Endodermal cell (in vitro differentiated cells): Measurements from ENCODE around the gene SFT2D1. TPM values are rescaled to one million over a fixed set of nuclear protein-coding genes. Genes with fewer than 3 reads are reported as not detected.

Source experiments
- DNase-seq: peaks from one replicate; pipeline ENCODE4 v3.0.0-alpha.2; 2017
- H3K27ac ChIP-seq: 2 replicates; pipeline ENCODE4 v1.5.1; 2013; ENCODE audit warnings: mild to moderate bottlenecking, low read depth, low read length, moderate library complexity
- H3K27me3 ChIP-seq: 2 replicates; pipeline ENCODE4 v1.6.1; 2013; ENCODE audit warnings: mild to moderate bottlenecking, low read length, moderate library complexity; ENCODE audit not compliant: insufficient read depth, control insufficient read depth, poor library complexity, severe bottlenecking
- H3K36me3 ChIP-seq: 2 replicates; pipeline ENCODE4 v1.7.0; 2013; ENCODE audit warnings: mild to moderate bottlenecking, low read length, moderate library complexity; ENCODE audit not compliant: control insufficient read depth, insufficient read depth
- H3K4me1 ChIP-seq: one replicate; pipeline ENCODE4 v1.7.0; 2013; ENCODE audit warnings: low read length; ENCODE audit not compliant: control insufficient read depth, insufficient read depth
- H3K4me3 ChIP-seq: 2 replicates; pipeline ENCODE4 v1.5.1; 2013; ENCODE audit warnings: mild to moderate bottlenecking, low read length, moderate library complexity
- H3K9ac ChIP-seq: 2 replicates; pipeline ENCODE4 v1.6.1; 2013; ENCODE audit warnings: mild to moderate bottlenecking, low read length, moderate library complexity; ENCODE audit not compliant: poor library complexity, severe bottlenecking; ENCODE audit errors: extremely low read depth
- H3K9me3 ChIP-seq: 2 replicates; pipeline ENCODE4 v1.6.1; 2013; ENCODE audit warnings: mild to moderate bottlenecking, low read length, moderate library complexity; ENCODE audit not compliant: control insufficient read depth
- H3K27ac Mint-ChIP-seq: 2 replicates; pipeline ENCODE4 v1.8.0; 2020; ENCODE audit warnings: mixed read lengths
- H3K27me3 Mint-ChIP-seq: 2 replicates; pipeline ENCODE4 v1.8.0; 2021; ENCODE audit warnings: mild to moderate bottlenecking, mixed read lengths; ENCODE audit not compliant: insufficient read depth
- H3K36me3 Mint-ChIP-seq: 2 replicates; pipeline ENCODE4 v1.8.0; 2020; ENCODE audit warnings: low read depth, mixed read lengths
- H3K4me1 Mint-ChIP-seq: 2 replicates; pipeline ENCODE4 v1.8.0; 2020; ENCODE audit warnings: mixed read lengths
- H3K4me3 Mint-ChIP-seq: 2 replicates; pipeline ENCODE4 v1.8.0; 2020; ENCODE audit warnings: mild to moderate bottlenecking, moderate library complexity, mixed read lengths
- H3K9me3 Mint-ChIP-seq: 2 replicates; pipeline ENCODE4 v1.8.0; 2020; ENCODE audit warnings: mild to moderate bottlenecking, mixed read lengths
- WGBS, 2 experiments: methylation state at CpG; one replicate each; pipeline versions ENCODE4 v1.1.5 to v1.1.7; 2013; ENCODE audit warnings: missing lambda C conversion rate in 2 of 2, mixed read lengths in 1 of 2; ENCODE audit not compliant: insufficient coverage in 1 of 2, insufficient read length in 1 of 2; 5-methylcytosine and 5-hydroxymethylcytosine counted together
- total RNA-seq, 2 donors: library from RNA; stranded (reverse); fragmentation: NEBNext Ultra II Directional in 1 of 2; extraction: Animal tissue kit (Norgen Biotek cat#: 25700) in 1 of 2; gene quantifications; 2 replicates in 1 of 2; 3 replicates in 1 of 2; pipeline ENCODE4 v1.2.1, GENCODE V29; 2021
- TF ChIP-seq, protein P1 (sequence below): fragments of 200-600 bp; sonication (generic); conservative IDR thresholded peaks from 2 replicates; pipeline ENCODE4 v1.5.0; 2021; ENCODE audit warnings: antibody characterized with exemption, mild to moderate bottlenecking

SFT2D1 gene
- total RNA-seq, 2 donors from 2014 or later: 42.4 to 53.9 TPM

DNA sequence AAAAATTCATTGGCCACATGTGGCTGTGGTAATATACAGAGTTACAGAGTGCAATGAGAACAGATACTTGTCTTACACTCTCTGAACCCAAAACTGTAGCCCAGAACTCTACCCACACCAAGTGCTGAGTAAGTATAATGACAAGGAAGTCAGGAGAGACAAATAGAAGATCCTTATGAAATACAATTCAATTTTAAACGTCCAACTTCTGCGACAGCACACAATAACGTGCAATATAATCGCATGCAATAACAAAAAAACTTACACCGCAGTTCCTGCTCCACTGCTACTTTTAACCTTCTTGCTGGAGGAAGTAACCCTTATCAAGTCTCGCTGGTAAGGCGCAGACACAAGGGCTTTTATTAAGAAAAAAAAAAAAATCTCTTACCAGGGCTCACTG is 881 bp downstream of the SFT2D1 start:
- peak overlapping the region; percentile 93 for H3K9ac ChIP-seq
- TF ChIP-seq, protein P1, sequence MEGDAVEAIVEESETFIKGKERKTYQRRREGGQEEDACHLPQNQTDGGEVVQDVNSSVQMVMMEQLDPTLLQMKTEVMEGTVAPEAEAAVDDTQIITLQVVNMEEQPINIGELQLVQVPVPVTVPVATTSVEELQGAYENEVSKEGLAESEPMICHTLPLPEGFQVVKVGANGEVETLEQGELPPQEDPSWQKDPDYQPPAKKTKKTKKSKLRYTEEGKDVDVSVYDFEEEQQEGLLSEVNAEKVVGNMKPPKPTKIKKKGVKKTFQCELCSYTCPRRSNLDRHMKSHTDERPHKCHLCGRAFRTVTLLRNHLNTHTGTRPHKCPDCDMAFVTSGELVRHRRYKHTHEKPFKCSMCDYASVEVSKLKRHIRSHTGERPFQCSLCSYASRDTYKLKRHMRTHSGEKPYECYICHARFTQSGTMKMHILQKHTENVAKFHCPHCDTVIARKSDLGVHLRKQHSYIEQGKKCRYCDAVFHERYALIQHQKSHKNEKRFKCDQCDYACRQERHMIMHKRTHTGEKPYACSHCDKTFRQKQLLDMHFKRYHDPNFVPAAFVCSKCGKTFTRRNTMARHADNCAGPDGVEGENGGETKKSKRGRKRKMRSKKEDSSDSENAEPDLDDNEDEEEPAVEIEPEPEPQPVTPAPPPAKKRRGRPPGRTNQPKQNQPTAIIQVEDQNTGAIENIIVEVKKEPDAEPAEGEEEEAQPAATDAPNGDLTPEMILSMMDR: no peak
- H3K4me3 Mint-ChIP-seq: peak overlapping the region; percentile 78
- WGBS, 2 experiments: 72 to 84% methylated on average over 6 to 7 of the region's 7 CpGs
- H3K27me3 ChIP-seq: no peaks in the 10 kb centered on the region
- peaks cover 27% of the 10 kb centered on the region for H3K36me3 ChIP-seq
- no peaks in the 10 kb centered on the region for H3K27me3 Mint-ChIP-seq
- no peak for DNase-seq
- no peaks in the 10 kb centered on the region for H3K4me1 ChIP-seq
- H3K27ac Mint-ChIP-seq: peak overlapping the region; percentile 90
- H3K4me3 ChIP-seq: peak overlapping the region; percentile 96
- no peaks in the 10 kb centered on the region for H3K9me3 Mint-ChIP-seq
- peaks cover 11% of the 10 kb centered on the region for H3K4me1 Mint-ChIP-seq
- H3K9me3 ChIP-seq: no peaks in the 10 kb centered on the region
- H3K27ac ChIP-seq: no peak overlapping the region
- H3K36me3 Mint-ChIP-seq: peaks cover 10% of the 10 kb centered on the region

DNA sequence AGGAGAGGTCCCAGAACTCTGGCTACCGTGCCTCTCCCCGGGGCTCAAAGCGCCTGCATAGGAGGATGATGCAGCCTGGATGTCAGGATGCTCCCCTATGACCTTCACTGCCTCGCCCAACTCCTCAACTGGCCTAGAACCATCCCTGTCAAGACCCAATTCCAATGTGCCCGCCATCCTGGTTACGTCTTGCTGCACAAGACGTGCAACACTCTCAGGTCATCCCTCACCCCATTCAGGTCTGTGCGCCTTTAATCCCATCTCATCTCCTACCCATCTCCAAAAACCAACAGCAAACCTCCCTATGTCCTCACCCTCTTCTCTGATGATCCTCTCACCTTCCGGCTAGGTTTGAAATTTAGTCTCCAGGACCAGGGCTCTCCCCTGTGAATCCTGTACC is 3.5 kb downstream of the SFT2D1 start:
- peaks cover 44% of the 10 kb centered on the region for H3K36me3 ChIP-seq
- no peak for DNase-seq
- no peak overlapping the region for H3K27ac ChIP-seq
- WGBS, 2 experiments: 96 to 97% methylated on average over 7 to 9 of the region's 9 CpGs
- TF ChIP-seq, protein P1: no peak
- H3K36me3 Mint-ChIP-seq: peaks cover 31% of the 10 kb centered on the region
- no peaks in the 10 kb centered on the region for H3K4me1 ChIP-seq
- peaks cover 10% of the 10 kb centered on the region for H3K4me1 Mint-ChIP-seq
- no peaks in the 10 kb centered on the region for H3K9me3 ChIP-seq
- H3K9me3 Mint-ChIP-seq: no peaks in the 10 kb centered on the region
- H3K27me3 Mint-ChIP-seq: no peaks in the 10 kb centered on the region
- H3K4me3 ChIP-seq: no peak overlapping the region
- H3K27ac Mint-ChIP-seq: no peak overlapping the region
- H3K4me3 Mint-ChIP-seq: no peak overlapping the region
- no peak overlapping the region for H3K9ac ChIP-seq
- no peaks in the 10 kb centered on the region for H3K27me3 ChIP-seq

DNA sequence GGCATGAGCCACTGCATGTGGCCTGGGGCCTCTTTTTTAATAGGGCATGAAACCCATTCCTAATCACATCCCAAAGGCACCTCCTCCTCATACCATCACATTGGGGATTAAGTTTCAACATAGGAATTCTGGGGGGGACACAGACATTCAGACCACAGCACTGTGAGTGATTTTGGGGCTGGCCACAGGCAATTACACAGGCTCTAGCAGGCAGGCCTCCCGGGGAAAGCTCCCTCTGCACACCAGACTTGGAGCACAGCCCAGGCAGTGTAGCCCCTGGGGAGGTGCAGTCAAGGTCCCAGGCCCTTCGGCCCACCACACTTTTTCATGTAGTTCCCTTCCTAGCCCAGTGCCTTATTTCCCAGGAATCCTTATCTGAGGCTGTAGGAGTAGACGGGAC is 5.5 kb downstream of the SFT2D1 start:
- no peak for DNase-seq
- WGBS, 2 experiments: 92 to 100% methylated on average over 1 to 3 of the region's 3 CpGs
- Mint-ChIP-seq H3K9me3 (no peaks in the 10 kb centered on the region), H3K27ac (no peak overlapping the region), H3K4me1 (peaks cover 10% of the 10 kb centered on the region), H3K36me3 (peaks cover 38% of the 10 kb centered on the region), H3K4me3 (no peak overlapping the region), H3K27me3 (no peaks in the 10 kb centered on the region)
- H3K36me3 ChIP-seq: peaks cover 44% of the 10 kb centered on the region
- no peaks in the 10 kb centered on the region for H3K4me1 ChIP-seq
- H3K27me3 ChIP-seq: no peaks in the 10 kb centered on the region
- TF ChIP-seq, protein P1: no peak
- no peak overlapping the region for H3K27ac ChIP-seq
- no peak overlapping the region for H3K4me3 ChIP-seq
- no peaks in the 10 kb centered on the region for H3K9me3 ChIP-seq
- H3K9ac ChIP-seq: no peak overlapping the region
